ENCODE measurements around the gene PYCR2.
"Not testable (repeated sequence)": the region's sequence is repeated elsewhere in the genome, so short reads cannot be mapped to it uniquely, and the experiment has no call there.

- not testable (repeated sequence) for TF ChIP-seq CTCF (IDR thresholded peaks at IDR 0.05; ENCODE audit: insufficient read depth, low read length, poor library complexity, severe bottlenecking); EZH2phosphoT487 (conservative IDR thresholded peaks at IDR 0.05; ENCODE audit: low read length)
Measured at GRCh38 chr1:225939097-225939938, 15.3 kb upstream of the PYCR2 start.

Data from SU-DHL-6 (cell line).